GM21381 (cell line): ENCODE measurements around the gene UGT1A8.

Source experiments
- ATAC-seq: cut with Tn5 transposase; IDR thresholded peaks from one replicate; pipeline ENCODE4 v1.9.1; 2021; ENCODE audit warnings: mild to moderate bottlenecking, moderate library complexity; ENCODE audit not compliant: unreplicated experiment

UGT1A8 gene

GRCh38 chr2:233794128-233794658, 176.8 kb downstream of the UGT1A8 start:
- no peak for ATAC-seq

DNA sequence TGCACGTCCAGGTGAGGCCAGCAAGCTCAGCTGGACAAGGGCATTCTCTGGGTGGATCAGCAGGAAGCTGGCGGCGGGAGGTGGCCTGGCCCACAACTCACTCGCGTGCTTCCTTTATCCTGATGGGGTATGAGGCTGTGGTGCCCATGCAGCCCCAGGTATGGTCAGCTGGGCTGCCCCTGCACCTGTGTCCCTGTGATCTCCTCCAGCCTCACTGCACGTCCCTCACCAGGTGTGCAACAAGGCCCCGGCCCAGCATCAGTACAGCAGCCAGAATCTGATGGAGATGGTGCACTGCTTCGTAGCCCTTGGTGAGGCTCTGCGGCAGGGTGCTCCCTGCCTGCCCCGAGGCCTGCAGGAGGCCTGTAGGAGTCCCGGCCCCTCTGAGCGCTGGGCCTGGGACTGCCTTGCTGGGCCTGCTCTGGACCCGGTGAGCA, 178.3 kb downstream of the UGT1A8 start:
- no peak for ATAC-seq

GRCh38 chr2:233796254-233796653, 178.8 kb downstream of the UGT1A8 start:
- ATAC-seq = no peak

DNA sequence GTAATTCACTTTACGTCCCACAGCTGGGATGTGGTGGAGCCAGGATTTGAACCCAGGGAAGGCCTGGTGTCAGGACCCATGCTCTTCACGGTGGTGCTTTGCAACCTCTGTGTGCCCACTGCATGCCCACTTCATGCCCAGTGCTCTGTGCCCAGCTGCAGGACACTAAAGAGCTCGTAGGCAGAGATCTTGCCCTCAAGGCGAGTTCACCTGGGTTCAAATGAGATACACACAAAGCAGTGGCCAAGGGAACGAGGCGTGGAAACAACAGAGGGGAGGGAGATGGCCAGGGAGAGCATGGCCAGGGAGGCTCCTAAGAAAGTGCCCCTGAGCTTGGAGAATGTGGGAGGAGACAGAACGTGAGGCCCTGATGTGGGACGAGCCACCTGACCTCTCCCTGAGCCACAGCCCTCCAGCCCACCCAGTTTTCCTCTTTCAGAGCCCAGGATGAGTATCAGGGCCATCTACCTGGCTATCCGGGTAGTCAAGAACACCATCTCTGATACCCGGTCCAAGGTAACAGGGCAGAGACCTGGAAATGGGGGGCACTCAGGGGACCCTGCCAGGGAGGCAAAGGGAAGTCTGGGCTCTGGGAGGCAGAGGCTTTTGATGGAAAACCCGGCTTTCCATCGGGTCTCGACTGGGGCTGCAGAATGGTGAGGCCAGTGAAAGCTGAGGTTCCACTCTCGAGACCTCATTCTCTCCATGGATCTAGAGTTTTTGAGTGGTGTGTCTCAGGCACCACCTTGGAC, 181.1 kb downstream of the UGT1A8 start:
- ATAC-seq = no peak

DNA sequence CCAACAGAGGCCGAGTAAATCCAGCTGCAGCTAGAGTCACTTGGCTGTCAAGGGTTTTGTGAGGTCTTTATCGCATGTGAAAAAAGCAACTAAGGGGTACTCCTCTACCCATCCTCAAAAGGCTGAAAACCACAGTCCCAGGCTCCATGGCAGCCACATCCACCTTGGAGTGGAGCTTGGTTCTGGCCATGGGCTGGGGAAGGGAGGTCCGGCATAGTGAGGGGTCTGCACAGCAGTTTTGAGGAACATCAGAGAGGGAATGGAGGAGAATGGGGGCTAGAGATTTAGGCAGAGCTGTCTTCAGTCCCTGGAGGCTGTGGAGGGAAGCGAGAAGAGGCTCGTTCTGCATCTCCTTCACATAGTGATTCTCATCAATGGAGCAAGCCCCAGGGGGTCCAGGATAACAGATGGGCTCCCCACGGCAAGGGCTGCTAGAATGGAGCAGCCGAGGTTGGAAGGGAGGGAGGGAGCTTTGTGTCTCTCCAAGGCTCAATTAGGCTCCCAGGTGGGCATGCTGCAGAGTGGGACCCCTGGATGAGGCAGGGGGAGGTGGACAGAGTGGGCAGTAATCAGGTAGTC, 181.7 kb downstream of the UGT1A8 start:
- ATAC-seq = no peak

GRCh38 chr2:233799716-233800115, 182.3 kb downstream of the UGT1A8 start:
- ATAC-seq = no peak

GRCh38 chr2:233800208-233800607, 182.8 kb downstream of the UGT1A8 start:
- no peak for ATAC-seq

- ATAC-seq = no peak
Observed at GRCh38 chr2:233801357-233802131, 184.1 kb downstream of the UGT1A8 start.

GRCh38 chr2:233802132-233802815, 184.8 kb downstream of the UGT1A8 start:
- no peak for ATAC-seq

- ATAC-seq = no peak
Observed at GRCh38 chr2:233803292-233803911, 186.0 kb downstream of the UGT1A8 start.

GRCh38 chr2:233803994-233804393, 186.6 kb downstream of the UGT1A8 start:
- ATAC-seq = no peak

DNA sequence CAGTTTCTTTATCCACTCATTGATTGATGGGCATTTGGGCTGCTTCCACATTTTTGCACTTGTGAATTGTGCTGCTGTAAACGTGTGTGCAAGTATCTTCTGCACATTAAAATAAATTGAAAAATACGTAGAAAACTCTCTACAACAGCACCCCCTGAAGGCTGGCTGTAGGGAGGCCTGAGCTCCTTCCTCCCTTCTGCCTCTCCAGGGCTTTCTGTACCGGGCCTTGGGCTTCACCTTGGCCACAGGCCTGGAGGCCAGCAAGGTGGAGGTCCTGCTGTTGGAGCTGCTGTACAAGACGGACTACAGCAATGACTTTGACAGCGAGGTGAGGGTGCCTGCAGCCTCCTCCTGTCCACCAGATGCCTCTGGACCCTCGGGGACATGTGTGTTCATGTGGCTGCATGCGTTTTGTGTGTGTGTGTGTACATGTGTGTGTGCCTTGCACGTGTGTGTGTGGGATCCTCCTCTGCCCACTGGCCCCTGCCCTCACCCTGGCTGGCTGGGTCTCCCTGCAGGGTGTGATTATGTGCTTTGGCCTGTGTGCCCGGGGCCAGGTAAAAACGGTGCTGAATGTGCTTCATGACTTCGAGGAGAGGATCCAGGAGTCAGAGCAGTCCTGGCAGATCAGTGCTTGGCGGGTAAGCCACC, 189.9 kb downstream of the UGT1A8 start:
- no peak for ATAC-seq

DNA sequence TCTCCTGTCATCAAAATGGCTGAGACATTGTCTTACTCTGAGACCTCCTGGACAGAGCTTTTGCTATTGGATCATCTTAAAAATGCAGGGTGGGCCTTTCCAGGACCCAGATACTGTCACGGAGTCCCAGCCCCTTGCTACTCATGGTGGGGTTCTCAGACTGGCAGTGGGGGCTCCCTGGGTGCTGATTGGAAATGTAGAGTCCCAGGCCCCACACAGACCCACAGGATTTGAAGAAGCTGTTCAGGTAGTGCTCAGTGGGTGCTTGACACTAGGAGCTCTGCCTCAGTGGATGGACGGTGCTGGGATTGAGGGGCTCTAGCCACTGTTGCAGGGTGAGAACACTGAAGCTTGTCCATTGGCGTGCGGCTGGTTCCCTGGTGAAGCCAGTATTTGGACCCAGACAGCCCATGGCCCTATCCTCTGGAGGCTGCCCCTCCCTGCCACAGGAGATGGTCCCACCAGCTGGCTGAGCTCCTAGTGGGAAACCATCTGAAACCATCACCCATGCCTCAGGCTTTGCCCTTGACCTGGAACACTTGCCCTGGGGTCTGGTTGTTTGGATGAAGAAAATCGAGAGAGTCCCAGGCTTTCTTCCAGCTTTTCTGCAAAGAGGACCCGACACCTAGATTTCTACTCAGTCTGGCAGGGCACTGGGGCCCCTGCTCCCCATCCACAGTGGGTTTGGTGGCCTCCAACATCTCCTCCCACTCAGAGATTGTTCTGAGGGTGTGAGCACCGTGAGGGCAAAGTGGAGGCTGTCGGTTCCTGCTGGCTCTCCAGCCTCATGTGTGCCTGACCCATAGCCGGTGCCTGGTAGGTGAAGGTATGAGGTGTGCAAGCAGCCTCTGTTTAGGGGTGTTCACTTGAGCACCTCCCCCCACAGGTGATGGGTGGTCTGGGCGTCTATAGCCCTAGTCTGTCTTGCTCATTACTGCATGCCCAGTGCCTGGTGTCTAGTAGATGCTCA, 190.8 kb downstream of the UGT1A8 start:
- no peak for ATAC-seq

DNA sequence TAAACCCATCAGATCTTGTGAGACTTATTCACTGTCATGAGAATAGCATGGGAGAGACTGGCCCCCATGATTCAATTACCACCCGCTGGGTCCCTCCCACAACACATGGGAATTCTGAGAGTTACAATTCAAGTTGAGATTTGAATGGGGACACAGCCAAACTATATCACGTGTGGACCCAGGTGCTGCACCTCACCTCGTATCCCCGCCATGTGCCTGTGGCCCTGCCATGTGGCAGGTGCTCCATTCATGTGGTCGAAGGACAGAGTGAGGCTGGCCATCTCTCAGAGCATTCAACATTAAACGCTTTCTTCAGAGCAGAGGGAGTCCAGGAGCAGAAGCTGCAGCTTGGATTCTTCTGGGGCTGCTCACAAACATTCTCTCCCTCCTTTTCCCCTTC, 193.0 kb downstream of the UGT1A8 start:
- ATAC-seq = no peak

GRCh38 chr2:233811087-233811486, 193.7 kb downstream of the UGT1A8 start:
- no peak for ATAC-seq

DNA sequence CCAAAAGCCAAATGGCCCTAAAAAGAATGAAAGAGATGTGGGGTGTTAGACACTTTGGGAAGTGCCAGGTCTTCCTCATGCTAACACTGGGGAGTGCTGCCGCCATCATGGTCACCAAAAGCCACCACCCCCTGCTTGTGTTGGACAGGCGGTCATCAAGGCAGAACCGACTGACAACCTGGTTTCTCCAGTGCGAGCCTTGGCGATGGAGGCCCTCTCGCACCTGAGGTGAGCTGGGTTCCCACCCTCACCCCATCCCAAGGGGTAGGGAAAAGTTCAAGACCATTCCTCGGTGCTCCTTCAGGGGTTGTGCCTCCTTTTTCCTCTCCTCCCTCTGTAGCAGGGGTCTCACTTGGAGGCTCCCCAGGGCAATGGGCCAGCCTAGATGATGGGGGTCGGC, 194.3 kb downstream of the UGT1A8 start:
- no peak for ATAC-seq

- no peak for ATAC-seq
Observed at GRCh38 chr2:233813236-233814055, 196.0 kb downstream of the UGT1A8 start.
